Fibroblast of upper back skin (primary cell): ENCODE measurements around the gene INF2.
"Not testable (repeated sequence)": the region's sequence is repeated elsewhere in the genome, so short reads cannot be mapped to it uniquely, and the experiment has no call there.

ENCODE experiments used
- DNase-seq: peaks from one replicate; pipeline ENCODE4 v3.0.0-alpha.2; 2013

INF2 gene

DNA sequence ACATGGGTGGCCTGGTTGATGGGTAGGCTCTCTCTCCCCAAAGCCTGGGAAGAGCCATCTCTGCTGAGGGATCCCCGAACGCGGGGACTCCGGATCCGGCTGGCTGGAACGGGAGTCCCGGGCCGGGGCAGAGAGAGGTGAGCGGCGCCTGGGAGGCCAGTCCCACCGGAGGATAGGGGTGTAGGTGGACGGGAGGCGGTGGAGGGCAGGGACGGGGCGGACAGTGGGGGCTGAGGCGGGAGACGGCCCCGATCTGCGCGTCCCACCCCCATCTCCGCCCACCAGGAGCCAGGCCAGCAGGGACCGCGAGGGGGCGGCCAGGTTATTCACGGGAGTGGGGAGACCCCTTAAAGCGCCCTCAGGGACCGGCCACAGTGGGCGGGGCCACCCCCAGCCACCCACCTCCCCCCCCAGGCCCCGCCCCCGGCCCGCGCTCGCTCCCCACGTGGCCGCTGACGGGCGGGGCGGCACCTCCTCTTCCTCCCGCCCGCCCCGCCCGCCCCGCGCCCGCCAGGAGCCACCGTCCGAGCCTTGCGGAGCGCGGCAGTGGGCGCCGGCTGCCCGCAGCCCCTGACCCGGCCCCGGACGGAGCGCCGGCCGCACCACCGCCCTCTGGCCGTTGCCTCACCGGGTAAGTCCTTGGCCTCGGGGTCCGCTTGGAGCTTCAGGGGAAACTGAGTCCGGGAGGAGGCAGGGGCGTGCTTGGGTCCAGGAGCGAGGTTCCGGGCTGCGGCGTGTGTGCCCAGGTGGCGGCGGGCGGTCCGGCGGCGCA lies at the start of gene INF2:
Gene INF2 (plus strand): TSS at position 510 of the 772 bp plus-strand sequence. CDS start 11,748 bp downstream, outside the sequence.
- DNase-seq, result peak; percentile 61

DNA sequence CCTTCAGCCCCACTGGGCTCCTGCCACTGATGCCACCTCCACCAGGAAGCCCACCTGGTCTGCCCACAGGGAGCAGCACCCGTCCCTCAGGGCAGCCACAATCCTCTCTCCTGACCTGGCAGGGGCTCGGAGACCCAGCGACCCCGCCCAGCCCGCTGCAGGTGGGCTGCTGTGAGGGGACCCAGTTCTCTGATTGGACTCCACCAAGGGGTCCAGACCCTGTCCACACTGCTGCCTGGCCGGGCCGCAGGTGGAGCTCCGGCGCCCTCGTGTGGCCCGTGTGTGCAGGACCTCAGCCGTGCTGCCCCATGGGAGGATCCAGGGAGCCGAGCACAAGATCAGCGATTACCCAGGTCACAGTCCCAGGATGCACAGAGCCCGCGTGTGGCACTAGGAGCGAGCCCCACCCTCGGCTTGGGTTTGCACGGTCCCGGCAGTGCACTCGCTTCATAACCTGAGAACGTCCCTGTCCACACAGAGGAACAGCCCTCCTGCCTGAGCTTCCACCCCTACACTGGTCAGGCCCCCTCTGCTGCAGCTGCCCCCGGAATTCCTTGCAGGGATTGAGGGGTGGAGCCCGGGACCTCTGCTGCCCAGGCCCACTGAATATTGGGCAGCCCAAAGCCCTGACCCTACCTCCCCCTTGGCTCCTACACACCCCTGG lies 49.4 kb upstream of the INF2 start:
- peak; percentile 36 for DNase-seq

DNA sequence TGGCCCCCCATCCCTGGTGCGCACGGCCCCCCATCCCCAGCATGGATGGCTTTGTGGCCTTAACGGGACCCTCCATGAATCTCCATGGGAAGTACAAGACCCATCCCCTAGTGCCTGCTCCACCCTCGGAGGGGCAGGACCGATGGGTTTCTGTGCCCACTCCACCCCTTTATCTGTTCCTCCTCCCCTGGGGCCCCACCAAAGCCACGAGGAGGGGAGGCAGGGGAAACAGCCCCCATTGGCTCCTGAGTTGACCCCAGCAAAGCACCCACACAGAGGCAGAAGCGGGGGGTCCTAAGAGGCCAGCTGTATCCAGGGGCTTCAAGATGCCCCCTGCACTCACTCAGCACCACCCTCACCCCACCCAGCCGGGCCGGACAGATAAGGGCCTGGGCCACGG lies 48.7 kb upstream of the INF2 start:
- DNase-seq, result no peak

DNA sequence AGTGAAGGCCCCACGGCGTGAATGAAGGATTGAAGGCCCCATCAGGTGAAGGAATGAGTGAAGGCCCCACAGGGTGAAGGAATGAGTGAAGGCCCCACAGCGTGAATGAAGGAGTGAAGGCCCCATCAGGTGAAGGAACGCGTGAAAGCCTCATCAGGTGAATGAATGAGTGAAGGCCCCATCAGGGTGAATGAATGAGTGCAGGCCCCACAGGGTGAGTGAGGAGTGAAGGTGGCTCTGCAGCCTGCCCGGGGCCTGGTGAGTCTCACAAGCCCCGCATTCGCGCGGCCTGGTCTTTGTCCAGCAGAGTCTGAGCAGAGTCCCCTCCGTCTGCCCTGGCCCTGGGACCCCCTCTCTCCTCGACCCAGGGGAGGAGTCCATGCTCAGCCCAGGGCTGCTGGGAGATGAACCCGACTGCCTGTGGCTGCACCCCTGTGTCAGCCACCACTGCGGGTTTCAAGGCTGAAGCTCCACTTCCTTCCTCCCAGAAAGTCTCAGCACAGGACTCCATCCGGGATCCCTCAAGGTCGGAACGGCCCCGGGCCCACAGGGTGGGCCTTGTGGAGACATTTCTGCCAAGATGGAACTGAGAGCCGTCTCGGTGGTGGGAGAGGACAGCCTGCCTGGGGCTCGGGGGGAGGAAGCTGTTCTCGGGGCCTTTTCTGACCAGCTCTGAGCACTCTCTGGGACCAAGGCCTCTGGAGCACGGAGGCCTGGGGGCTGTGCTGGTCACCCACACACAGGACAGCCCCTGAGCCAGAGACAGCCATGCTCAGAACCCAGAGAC lies 47.5 kb upstream of the INF2 start:
- DNase-seq, result no peak

DNA sequence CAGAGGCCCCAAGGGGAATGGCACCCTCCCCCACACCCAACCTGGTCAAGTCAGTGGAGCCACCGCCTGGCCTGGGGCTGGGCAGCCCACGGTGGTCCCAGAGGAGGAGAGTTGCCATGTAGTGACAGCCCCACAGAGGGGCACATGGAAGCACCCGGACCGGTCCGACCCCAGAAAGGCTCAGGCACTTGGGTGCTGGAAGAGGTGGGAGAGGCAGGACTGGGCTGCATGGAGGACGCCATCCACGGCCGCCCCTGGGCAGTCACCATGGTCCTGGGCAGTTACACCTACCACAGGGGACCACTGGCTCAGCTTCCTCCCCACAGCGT lies 46.9 kb upstream of the INF2 start:
- no peak for DNase-seq

DNA sequence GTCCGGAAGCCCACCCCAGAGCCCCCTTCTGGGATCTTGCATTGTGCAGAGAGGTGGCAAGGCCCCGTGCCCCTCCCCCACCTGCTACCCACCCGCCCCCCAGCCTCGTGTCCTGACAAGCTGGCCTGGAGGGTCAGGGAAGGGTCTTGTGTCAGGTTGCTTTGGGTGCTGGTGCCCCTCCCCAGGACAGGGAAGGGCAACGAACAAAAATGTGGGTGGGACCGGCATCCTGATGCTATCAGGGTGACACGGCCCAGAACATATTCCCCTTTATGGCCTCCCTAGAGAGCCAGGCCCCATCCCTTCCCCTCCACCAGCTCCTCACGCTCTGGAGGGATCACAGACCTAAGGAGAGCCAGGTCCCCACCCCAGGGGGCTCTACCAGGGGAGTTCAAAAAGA lies 46.1 kb upstream of the INF2 start:
- no peak for DNase-seq

DNA sequence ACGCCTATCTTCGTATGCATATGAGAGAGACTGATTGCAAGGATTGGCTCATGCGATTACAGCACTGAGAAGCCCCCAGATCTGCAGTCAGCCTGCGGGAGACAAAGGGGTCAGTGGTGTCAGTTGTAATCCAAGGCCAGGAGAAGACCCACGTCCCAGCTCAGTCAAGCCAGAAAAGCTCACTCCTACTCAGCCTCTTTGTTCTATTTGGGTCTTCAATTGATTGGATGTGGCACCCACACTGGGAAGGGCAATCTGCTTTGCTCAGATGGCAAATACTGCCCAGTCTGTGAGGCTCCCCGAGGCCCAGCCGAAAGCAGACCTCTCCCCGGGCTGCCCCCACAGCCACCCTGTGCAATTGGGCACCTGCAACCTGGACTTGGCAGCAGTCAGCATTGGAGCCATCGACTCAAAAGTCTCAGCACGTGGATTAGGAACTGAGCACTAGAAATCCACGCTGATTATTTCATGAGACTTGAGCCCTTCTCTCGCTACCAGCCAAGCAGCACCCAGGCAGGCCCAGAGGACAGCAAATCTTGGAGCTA lies 45.3 kb upstream of the INF2 start:
- no peak for DNase-seq

DNA sequence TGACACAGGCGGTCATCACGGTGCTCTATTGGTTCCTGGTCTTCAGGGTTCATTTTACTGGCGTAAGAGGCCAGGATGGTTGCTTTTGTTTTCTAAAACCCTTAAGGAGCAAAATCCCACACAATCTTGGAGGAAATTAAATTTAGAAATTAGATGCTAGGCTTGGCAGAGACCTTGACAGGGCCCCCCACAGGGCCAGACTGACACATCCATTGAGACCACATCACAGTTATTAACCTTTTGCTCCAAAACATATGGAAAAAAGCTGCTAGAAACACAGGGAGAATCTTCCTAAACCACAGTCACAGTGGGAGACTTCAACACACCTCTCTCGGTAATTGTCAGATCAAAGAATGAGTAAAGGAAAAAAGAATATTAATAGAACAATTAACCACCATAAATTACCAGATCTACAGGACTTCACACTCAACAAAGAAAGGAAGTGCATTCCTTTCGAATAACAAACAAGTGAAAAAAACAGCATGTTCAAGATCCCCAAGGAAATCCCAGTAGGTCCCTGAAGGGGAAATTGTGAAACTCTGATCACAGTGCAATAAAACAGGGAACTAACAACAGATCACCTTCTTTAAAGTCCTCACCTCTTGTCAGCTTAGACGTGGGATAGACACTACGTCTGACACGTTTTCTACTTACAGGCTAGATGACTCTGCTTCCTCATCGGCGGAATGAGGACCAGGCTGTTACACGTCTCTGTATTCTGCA lies 44.6 kb upstream of the INF2 start:
- DNase-seq, result no peak

DNA sequence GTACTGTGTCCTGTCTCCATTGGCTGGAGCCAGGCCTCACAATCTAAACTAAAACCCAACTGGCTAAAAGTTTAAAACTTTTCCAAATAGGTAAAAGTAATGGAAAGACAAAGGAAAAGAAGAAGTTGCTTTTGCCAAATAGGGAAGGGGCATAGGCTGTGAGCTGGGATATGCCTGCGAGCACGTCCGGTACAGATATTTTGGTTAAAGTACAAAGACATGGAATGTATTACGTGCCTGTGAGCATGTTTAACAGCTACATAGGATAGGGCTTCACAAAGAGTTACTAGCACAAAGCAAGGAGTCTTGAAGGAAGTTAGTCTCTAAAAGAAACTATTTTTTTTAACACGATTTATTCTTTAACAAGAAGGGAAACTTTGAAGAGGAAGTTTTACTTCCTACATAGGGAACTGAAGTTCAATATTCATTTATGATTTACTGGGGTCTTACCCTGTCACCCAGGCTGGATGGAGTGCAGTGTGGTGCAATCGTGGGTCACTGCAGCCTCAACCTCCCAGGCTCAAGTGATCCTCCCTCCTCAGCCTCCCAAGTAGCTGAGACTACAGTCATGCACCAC lies 41.9 kb upstream of the INF2 start:
- peak; percentile 12 for DNase-seq

DNA sequence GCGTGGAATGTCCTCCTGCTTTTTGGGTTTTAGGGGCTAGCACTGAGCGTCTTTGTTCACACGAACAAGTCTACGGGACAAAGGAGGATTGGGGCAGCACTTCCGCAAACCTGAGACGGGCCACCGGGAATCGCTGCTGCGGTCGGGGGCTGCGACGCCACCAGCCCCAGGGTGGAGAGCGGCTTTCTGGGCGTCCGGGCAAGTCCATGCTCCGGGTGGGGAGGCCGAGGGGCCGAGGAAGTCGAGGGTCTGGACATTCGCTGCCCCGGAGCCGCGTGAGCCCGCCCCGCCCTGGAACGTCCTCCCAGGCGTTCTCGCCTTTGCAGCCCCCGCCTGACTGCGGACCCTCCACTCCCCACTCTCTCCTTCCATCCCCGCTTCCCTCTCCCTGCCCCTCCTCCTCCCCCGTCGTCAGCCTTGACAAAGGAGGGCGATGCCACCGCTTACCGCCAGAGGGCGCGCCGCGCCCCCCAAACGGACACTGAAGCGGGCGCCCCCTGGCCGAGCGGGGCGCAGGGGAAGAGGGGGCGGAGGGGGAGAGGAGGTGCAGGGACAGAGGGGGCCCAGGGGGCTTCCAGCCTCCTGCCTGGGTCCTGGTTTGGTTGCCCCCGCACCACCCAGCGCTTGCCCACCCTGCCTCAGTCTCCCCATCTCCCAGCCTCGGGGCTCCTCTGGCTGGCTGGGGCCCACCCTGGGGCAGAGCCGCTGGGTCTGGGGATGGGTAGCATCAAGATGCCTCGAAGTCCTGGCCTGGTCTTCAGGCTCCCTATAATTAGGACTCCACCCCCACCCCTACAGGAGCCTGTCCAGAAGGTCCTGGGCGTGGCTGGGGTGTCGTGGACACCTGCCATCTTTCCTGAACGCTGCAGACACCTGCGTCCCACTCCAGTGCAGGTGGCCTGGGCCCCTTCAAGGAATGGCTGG lies 39.1 kb upstream of the INF2 start:
- DNase-seq, result peak; percentile 48

DNA sequence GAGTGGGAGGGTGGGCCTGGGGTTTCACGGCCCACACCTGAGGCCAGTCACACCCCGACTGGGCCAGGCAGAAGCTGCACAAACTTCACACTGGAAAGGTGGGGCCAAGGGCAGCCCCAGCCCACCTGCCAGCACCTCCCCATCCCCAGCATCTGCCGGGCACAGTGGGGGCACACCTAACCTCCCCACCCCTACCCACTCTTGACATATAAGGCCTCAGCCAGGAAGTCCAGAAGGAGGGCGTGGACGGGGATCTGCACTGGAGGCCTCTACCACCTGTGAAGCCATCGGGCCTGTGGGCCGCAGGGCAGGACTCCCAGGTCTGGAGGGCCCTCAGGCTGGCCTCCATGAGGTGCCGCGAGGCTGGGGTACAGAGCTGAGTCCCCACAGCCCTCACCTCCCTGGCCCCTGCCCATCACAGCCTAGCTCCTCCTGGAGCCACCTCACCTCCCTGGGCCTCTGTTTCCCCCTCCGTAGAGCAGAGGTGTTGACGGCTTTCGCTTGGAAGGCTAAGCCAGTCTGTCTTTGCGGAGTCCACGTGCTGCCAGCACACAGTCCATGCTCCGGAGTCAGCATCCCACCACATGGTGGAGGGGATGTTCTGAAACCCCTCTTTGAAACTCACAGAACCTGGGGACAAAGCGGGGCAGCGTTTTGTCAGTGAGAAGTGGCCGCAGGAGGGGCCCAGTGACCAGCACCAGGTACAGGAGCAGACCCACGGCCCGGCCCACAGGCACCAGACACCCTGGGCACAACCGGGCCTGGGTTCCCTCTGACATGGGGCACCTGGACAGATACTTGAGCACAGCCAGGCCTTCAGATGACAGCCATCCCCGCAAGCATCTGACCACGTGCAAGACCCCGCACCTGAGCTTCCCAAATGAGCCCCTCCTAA lies 38.2 kb upstream of the INF2 start:
- no peak for DNase-seq

DNA sequence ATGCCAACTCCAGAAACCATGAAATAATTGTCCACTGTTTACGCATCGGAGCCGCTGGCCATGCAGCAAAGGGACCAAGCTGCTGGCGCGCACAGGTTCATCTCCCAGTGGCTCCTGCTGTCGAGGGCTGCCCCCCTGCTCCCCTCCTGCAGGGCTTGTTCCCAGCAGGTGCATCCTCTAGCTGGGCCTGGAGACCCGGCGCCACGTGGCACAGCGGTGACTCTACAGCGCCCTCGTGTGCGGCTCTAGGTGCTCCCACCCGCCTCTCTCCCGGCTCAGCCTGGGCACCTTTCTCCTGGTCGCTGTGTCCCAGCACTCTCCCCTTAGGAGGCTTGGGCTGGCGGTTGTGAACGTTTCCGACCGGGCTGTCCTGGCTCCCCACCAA lies 37.5 kb upstream of the INF2 start:
- DNase-seq, result no peak

DNA sequence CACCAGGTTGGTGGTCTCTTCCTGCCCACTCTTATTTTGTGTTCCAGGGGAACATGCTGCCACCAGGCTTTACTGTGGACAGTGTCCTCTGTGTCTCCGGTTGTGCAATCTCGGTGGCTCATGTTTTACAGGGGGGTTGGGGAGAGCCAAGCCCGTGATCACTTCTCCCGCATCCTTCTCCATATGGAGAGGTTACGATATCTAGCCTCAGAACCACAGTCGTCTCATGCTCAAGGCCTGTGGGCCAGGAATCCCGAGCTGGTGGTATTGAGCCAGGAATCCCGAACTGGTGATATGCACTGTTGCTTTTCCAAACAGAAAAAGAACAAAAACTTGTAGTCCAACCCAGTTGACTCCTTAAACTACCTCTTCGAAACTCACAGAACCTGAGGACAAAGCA lies 37.0 kb upstream of the INF2 start:
- DNase-seq, result no peak

DNA sequence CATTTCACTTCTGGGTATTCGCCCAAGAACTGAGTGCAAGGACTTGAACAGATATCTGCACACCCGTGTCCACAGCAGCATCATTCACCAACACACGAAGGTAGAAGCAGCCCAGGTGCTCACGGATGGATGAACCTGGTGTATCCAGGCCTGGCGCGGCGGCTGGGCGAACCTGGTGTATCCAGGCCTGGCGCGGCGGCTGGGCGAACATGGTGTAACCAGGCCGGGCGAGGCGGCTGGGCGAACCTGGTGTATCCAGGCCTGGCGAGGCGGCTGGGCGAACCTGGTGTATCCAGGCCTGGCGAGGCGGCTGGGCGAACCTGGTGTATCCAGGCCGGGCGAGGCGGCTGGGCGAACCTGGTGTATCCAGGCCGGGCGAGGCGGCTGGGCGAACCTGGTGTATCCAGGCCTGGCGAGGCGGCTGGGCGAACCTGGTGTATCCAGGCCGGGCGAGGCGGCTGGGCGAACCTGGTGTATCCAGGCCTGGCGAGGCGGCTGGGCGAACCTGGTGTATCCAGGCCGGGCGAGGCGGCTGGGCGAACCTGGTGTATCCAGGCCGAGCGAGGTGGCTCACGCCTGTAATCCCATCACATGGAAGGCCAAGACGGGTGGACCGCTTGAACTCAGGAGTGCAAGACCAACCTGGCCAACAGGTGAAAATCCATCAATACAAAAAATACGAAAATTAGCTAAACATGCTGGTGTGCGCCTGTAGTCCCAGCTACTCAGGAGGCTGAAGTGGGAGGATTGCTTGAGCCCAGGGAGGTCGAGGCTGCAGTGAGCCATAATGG lies 36.1 kb upstream of the INF2 start:
- DNase-seq, result not testable (repeated sequence)

DNA sequence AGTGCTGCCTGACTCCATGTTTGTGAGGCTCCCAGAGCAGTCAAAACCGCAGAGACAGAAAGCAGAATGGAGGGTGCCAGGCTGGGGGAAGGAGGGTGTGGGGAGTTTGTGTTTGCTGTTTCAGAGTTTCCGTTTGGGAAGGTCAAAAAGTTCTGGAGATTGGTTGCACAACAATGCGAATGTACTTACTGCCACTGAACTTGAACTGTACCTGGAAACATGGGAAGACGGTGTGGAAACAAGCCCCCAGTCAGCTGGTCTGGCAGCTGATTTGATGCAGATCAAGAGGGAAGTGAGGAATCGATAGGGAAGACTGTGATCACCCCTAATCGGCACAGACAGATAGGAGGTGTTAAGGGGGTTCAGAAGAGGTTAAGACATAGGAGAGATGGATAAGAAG lies 35.3 kb upstream of the INF2 start:
- DNase-seq, result no peak

DNA sequence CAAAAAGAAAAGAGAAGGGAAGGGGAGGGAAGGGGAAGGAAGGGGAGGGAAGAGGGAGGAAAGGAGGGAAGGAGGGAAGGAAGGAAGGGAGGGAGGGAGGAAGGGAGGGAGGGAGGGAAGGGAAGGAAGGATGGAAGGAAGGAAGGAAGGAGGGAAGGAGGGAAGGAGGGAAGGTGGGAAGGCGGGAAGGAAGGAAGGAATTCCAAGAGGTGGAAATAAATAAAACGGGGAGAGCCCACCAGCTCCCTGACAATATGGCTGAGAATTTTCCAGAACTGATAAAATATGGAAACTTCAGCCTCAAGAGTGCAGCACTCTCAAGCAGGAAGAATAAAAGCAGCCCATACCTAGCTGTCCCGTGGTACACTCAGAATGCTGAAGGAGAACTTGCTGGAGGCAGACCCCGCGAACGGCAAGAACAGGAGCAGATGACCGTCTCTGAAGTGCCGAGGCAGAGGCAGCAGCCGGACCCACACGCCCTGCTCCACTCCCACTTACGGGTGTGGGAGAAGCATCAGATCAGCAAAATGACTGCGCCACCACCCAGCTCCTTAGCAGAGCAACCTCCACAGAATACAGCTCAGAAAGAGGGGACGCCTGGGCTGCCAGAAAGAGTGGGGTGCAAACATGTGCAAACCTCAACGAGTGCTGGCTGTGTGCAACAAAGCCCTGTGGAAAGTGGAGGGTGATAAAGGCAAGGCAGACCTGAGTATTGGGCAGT lies 34.1 kb upstream of the INF2 start:
- no peak for DNase-seq

DNA sequence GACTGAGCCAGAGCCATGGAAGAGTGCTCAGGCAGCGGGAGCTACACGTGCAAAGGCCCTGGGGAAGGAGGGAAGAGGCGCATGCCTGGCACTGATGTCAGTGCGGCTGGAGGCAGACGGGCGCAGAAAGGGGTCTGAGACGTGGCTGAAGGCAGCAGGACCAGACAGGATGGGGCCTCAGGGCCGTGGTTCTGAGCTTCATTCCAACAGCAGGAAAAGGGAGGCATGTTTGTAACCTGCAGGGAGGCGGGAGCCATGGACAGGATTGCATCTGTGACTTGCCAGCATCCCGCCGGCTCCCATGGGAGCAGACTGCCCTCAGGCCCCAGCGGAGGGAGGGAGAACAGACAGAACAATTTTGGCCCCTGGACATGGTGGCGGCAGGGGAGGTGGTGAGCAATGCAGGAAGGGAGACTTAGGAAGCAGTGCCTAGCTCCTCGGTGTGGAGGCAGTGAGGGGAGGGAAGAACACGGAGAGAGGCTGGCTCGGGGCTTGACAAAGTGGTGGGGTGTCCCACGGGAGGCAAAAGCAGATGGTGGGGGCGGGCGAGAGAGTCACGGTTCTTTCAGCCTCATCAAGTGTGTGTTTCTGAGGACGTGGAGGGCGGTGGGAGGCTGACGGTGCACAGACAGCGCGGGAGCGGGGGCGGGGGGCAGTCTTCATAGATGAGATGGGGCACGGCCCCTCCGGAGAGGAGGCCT lies 33.3 kb upstream of the INF2 start:
- DNase-seq, result no peak

DNA sequence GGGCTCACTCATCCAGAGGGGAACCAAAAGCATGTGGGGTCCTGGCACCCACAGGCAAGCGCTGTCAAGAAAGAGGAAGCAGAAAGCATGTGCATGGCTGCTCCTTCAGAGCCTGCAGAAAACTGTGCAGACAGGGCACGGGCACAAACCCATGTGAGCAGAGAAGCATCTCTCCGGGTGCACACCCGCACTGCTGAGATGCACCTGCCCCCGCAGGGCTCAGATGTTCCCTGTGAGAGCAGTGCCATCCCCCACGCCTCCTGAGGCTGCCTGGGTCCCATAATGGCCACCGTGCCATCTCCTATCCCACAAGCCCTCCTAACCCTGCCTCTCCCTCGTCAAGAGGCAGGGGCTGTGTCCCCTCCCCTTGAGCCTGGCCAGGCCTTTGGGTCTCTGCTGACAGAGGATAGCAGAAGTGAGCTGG lies 32.3 kb upstream of the INF2 start:
- DNase-seq, result no peak
